Measurements from ENCODE around the gene PLCL2.

- TF ChIP-seq CTCF (IDR thresholded peaks at IDR 0.05) (no peak), EP300 (IDR thresholded peaks at IDR 0.05) (no peak), POLR2AphosphoS5 (IDR thresholded peaks at IDR 0.05) (peak; percentile 9), POLR2A (IDR thresholded peaks at IDR 0.05) (no peak)
Measured at GRCh38 chr3:17111586-17111985, 226.8 kb downstream of the PLCL2 start.

All from gastroesophageal sphincter (tissue), 3 donors.